Measurements from ENCODE around the gene SHD.
"Not testable (repeated sequence)": the region's sequence is repeated elsewhere in the genome, so short reads cannot be mapped to it uniquely, and the experiment has no call there.

The SHD gene

GRCh38 chr19:4326215-4326836 lies 47.3 kb downstream of the SHD start:
- no peaks in the 10 kb centered on the region for H3K27me3 ChIP-seq (replicated peaks; ENCODE audit: control insufficient read depth, insufficient read depth, low read length, poor library complexity, severe bottlenecking)

DNA sequence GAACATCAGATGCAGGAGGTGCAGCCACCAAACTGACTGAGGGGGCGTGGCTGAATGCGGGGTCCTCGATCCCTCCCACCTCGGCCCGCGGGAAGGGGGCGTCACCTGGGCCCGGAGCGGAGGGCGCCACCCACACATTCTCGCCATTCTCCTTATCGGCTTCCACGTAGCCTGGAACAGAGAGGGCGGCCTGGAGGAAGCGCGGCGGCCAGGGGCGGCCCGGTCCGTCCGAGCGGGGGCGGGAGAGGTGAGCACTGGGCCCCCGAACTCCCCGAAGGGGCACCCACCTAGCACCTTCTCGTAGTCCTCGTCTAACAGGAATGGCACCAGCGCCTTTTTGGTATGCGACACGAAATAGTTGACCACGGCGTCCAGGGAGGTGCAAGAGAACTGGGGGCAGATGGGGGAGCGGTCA lies 47.8 kb downstream of the SHD start:
- Histone ChIP-seq H3K9me3 (ENCODE audit: control insufficient read depth, low read length) (no peaks in the 10 kb centered on the region), H3K27me3 (replicated peaks; ENCODE audit: control insufficient read depth, insufficient read depth, low read length, poor library complexity, severe bottlenecking) (no peaks in the 10 kb centered on the region), H3K4me1 (ENCODE audit: control insufficient read depth, insufficient read depth, low read length, poor library complexity, severe bottlenecking) (peaks cover 19% of the 10 kb centered on the region), H3K27ac (ENCODE audit: insufficient read depth, low read length, poor library complexity, severe bottlenecking) (no peak overlapping the region), H3K36me3 (ENCODE audit: control insufficient read depth, insufficient read depth, low read length) (no peaks in the 10 kb centered on the region), H3K4me3 (ENCODE audit: insufficient read depth, low read depth, low read length, poor library complexity, severe bottlenecking) (peak overlapping the region; percentile 45)
- DNase-seq, result no peak

More at GRCh38 chr19:4326215-4326836, 47.3 kb downstream of the SHD start:
- Histone ChIP-seq H3K4me3 (ENCODE audit: insufficient read depth, low read depth, low read length, poor library complexity, severe bottlenecking) (no peak overlapping the region), H3K4me1 (ENCODE audit: control insufficient read depth, insufficient read depth, low read length, poor library complexity, severe bottlenecking) (peaks cover 19% of the 10 kb centered on the region), H3K9me3 (ENCODE audit: control insufficient read depth, low read length) (no peaks in the 10 kb centered on the region), H3K36me3 (ENCODE audit: control insufficient read depth, insufficient read depth, low read length) (no peaks in the 10 kb centered on the region), H3K27ac (ENCODE audit: insufficient read depth, low read length, poor library complexity, severe bottlenecking) (no peak overlapping the region)
- no peak for DNase-seq

DNA sequence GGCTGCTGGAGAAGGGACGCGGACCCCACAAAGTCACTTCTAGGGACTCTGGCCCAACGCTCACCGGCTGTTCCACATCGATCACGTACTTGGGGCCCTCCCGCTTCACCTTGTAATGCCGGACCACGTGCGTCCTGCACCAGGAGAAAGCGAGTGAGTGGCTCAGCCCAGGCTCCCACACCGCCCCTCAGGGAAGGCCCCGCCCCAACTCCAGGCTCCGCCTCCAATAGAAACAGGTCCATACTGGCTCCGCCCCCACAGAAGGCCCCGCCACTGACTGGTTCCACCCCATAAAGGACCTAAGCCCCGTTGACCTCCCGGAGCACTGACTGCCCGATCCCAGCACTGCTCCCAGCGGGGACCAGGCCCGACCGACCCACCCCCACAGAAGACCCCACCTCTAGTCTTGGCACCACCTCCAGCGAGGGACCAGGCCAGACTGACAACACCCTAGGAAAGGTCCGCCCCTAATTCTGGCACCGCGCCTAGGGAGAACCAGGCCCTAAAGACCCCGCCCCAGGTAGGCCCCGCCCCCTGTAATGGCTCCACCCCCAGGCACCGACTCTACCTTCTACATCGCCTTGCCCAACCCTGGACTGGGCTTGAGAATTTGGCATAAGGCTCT lies 48.3 kb downstream of the SHD start:
- H3K36me3 ChIP-seq (ENCODE audit: control insufficient read depth, insufficient read depth, low read length), result no peaks in the 10 kb centered on the region
- peak; percentile 49 to 67 (median 51) for DNase-seq
- peak overlapping the region; percentile 45 for H3K4me3 ChIP-seq (ENCODE audit: insufficient read depth, low read depth, low read length, poor library complexity, severe bottlenecking)
- no peak overlapping the region for H3K27ac ChIP-seq (ENCODE audit: insufficient read depth, low read length, poor library complexity, severe bottlenecking)
- no peaks in the 10 kb centered on the region for H3K9me3 ChIP-seq (ENCODE audit: control insufficient read depth, low read length)
- H3K4me1 ChIP-seq (ENCODE audit: control insufficient read depth, insufficient read depth, low read length, poor library complexity, severe bottlenecking), result peaks cover 19% of the 10 kb centered on the region
- no peaks in the 10 kb centered on the region for H3K27me3 ChIP-seq (replicated peaks; ENCODE audit: control insufficient read depth, insufficient read depth, low read length, poor library complexity, severe bottlenecking)

DNA sequence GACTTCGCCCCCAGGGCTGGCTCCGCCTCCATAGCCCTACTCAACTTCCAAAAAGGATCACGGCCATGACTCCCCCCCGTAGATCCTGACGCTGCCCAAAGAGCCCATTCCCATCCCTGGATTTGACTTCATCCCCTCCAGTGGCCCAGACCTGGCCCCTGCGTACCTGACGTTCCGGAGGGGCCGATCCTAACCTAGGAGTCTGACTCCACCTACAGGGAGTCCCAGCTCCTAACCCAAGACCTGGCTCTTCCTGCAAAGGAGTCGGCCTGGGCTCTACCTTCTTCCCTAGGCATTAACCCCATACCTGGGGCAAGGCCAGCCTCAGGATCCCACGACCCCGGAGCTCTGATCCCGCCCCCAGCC lies 48.8 kb downstream of the SHD start:
- Histone ChIP-seq H3K27ac (ENCODE audit: insufficient read depth, low read length, poor library complexity, severe bottlenecking) (no peak overlapping the region), H3K9me3 (ENCODE audit: control insufficient read depth, low read length) (no peaks in the 10 kb centered on the region), H3K4me1 (ENCODE audit: control insufficient read depth, insufficient read depth, low read length, poor library complexity, severe bottlenecking) (peaks cover 19% of the 10 kb centered on the region), H3K36me3 (ENCODE audit: control insufficient read depth, insufficient read depth, low read length) (no peaks in the 10 kb centered on the region), H3K4me3 (ENCODE audit: insufficient read depth, low read depth, low read length, poor library complexity, severe bottlenecking) (peak overlapping the region; percentile 45), H3K27me3 (replicated peaks; ENCODE audit: control insufficient read depth, insufficient read depth, low read length, poor library complexity, severe bottlenecking) (no peaks in the 10 kb centered on the region)
- DNase-seq, result no peak

GRCh38 chr19:4328243-4328990 lies 49.4 kb downstream of the SHD start:
- Histone ChIP-seq H3K4me3 (ENCODE audit: insufficient read depth, low read depth, low read length, poor library complexity, severe bottlenecking) (peak overlapping the region; percentile 45), H3K9me3 (ENCODE audit: control insufficient read depth, low read length) (no peaks in the 10 kb centered on the region), H3K27ac (ENCODE audit: insufficient read depth, low read length, poor library complexity, severe bottlenecking) (peak overlapping the region; percentile 48), H3K4me1 (ENCODE audit: control insufficient read depth, insufficient read depth, low read length, poor library complexity, severe bottlenecking) (peaks cover 19% of the 10 kb centered on the region), H3K27me3 (replicated peaks; ENCODE audit: control insufficient read depth, insufficient read depth, low read length, poor library complexity, severe bottlenecking) (no peaks in the 10 kb centered on the region), H3K36me3 (ENCODE audit: control insufficient read depth, insufficient read depth, low read length) (no peaks in the 10 kb centered on the region)
- DNase-seq, result peak; percentile 91

GRCh38 chr19:4328991-4329681 lies 50.1 kb downstream of the SHD start:
- H3K4me1 ChIP-seq (ENCODE audit: control insufficient read depth, insufficient read depth, low read length, poor library complexity, severe bottlenecking), result peaks cover 19% of the 10 kb centered on the region
- not testable (repeated sequence) for DNase-seq; H3K9me3 ChIP-seq (ENCODE audit: control insufficient read depth, low read length); H3K27me3 ChIP-seq (replicated peaks; ENCODE audit: control insufficient read depth, insufficient read depth, low read length, poor library complexity, severe bottlenecking); H3K36me3 ChIP-seq (ENCODE audit: control insufficient read depth, insufficient read depth, low read length)
- peak overlapping the region; percentile 48 for H3K27ac ChIP-seq (ENCODE audit: insufficient read depth, low read length, poor library complexity, severe bottlenecking)
- peak overlapping the region; percentile 41 for H3K4me3 ChIP-seq (ENCODE audit: insufficient read depth, low read depth, low read length, poor library complexity, severe bottlenecking)

DNA sequence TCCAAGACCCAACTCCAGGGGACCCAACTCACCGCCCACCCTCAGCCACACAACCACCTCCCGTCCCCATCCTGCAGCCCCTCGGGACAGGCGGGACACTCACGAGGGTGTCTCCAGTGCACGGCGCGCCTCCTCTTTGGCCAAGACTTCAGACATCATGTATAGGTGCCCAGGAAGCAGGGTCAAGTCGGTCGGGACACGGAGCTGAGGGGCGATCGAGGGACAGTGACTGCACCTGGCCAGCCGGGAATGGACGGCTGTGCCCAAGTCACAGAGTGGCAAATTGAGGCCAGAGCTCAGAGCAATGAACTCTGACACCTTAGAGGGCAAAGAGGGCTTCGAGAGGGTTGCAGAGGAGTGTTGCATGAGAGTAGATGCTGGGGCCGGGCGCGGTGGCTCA lies 50.8 kb downstream of the SHD start:
- Histone ChIP-seq H3K4me1 (ENCODE audit: control insufficient read depth, insufficient read depth, low read length, poor library complexity, severe bottlenecking) (peaks cover 19% of the 10 kb centered on the region), H3K36me3 (ENCODE audit: control insufficient read depth, insufficient read depth, low read length) (no peaks in the 10 kb centered on the region), H3K27me3 (replicated peaks; ENCODE audit: control insufficient read depth, insufficient read depth, low read length, poor library complexity, severe bottlenecking) (no peaks in the 10 kb centered on the region), H3K27ac (ENCODE audit: insufficient read depth, low read length, poor library complexity, severe bottlenecking) (no peak overlapping the region), H3K4me3 (ENCODE audit: insufficient read depth, low read depth, low read length, poor library complexity, severe bottlenecking) (no peak overlapping the region), H3K9me3 (ENCODE audit: control insufficient read depth, low read length) (no peaks in the 10 kb centered on the region)
- no peak for DNase-seq

DNA sequence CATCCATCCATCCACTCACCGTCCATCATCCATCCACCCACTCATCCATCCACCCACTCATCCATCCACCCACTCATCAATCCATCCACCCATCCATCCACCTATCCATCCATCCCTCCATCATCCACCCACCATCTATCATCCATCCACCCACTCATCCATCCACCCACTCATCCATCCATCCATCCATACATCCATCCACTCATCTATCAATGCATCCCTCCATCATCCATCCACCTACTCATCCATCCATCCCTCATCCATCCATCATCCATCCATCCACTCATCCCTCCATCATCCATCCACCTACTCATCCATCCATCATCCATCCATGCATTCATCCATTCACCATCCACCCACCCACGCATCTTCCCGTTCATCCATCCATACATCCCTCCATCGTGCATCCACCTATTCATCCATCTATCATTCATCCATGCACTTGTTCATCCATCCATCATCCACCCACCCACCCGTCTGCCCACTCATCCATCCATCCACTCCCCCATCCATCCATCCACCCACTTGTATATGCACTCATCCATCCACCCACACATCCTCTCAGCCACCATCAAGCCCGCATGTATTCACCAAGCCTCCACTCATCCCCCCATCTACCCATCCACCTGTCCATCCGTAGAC lies 56.0 kb downstream of the SHD start:
- Histone ChIP-seq H3K4me3 (ENCODE audit: insufficient read depth, low read depth, low read length, poor library complexity, severe bottlenecking) (no peak overlapping the region), H3K27ac (ENCODE audit: insufficient read depth, low read length, poor library complexity, severe bottlenecking) (no peak overlapping the region), H3K4me1 (ENCODE audit: control insufficient read depth, insufficient read depth, low read length, poor library complexity, severe bottlenecking) (peaks cover 9% of the 10 kb centered on the region), H3K9me3 (ENCODE audit: control insufficient read depth, low read length) (no peaks in the 10 kb centered on the region), H3K36me3 (ENCODE audit: control insufficient read depth, insufficient read depth, low read length) (no peaks in the 10 kb centered on the region), H3K27me3 (replicated peaks; ENCODE audit: control insufficient read depth, insufficient read depth, low read length, poor library complexity, severe bottlenecking) (no peaks in the 10 kb centered on the region)
- no peak for DNase-seq

- Histone ChIP-seq H3K27ac (ENCODE audit: insufficient read depth, low read length, poor library complexity, severe bottlenecking) (peak overlapping the region; percentile 27), H3K27me3 (replicated peaks; ENCODE audit: control insufficient read depth, insufficient read depth, low read length, poor library complexity, severe bottlenecking) (no peaks in the 10 kb centered on the region), H3K9me3 (ENCODE audit: control insufficient read depth, low read length) (no peaks in the 10 kb centered on the region), H3K4me3 (ENCODE audit: insufficient read depth, low read depth, low read length, poor library complexity, severe bottlenecking) (peak overlapping the region; percentile 33), H3K4me1 (ENCODE audit: control insufficient read depth, insufficient read depth, low read length, poor library complexity, severe bottlenecking) (peaks cover 13% of the 10 kb centered on the region), H3K36me3 (ENCODE audit: control insufficient read depth, insufficient read depth, low read length) (no peaks in the 10 kb centered on the region)
- no peak for DNase-seq
Measured at GRCh38 chr19:4337906-4338440, 58.9 kb downstream of the SHD start.

Data from effector memory CD4-positive, alpha-beta T cell (primary cell).